22Rv1 (cell line): Measurements from ENCODE around the gene PRRC2A.

Source experiments
- CTCF ChIP-seq: fragments of 450-650 bp; IDR thresholded peaks from 2 replicates; pipeline ENCODE4 v1.5.1; 2017; ENCODE audit warnings: mild to moderate bottlenecking
- ZFX ChIP-seq: fragments of 450-650 bp; IDR thresholded peaks from 2 replicates; pipeline ENCODE4 v1.6.1; 2017; ENCODE audit warnings: antibody characterized with exemption, borderline replicate concordance

GRCh38 chr6:31574106-31575061, 46.1 kb upstream of the PRRC2A start:
- TF ChIP-seq CTCF (no peak), ZFX (no peak)
